ENCODE results near the gene FBXO46. TPM values are rescaled to one million over a fixed set of nuclear protein-coding genes. Genes with fewer than 3 reads are reported as not detected.
"Not testable (repeated sequence)": the region's sequence is repeated elsewhere in the genome, so short reads cannot be mapped to it uniquely, and the experiment has no call there.

Gene FBXO46
- total RNA-seq, 1 experiment from 2014 or later: 45.5 TPM

- Histone ChIP-seq H2AFZ (peak within 1 kb of the TSS; percentile 87), H3K4me3 (peak within 1 kb of the TSS; percentile 80), H3K9me3 (ENCODE audit: insufficient read depth, low read depth) (no peaks in the 10 kb centered on the region), H3K27ac (peak within 1 kb of the TSS; percentile 72), H3K4me2 (peak within 1 kb of the TSS; percentile 87), H3K79me2 (ENCODE audit: low read depth) (peaks cover 41% of the 10 kb centered on the region), H3K4me1 (replicated peaks; ENCODE audit: insufficient read depth) (peaks cover 11% of the 10 kb centered on the region), H3F3A (ENCODE audit: insufficient read depth, low read depth) (peaks cover 25% of the 10 kb centered on the region), H4K20me1 (ENCODE audit: insufficient read depth) (peaks cover 23% of the 10 kb centered on the region), H3K9me2 (ENCODE audit: insufficient read depth) (no peaks in the 10 kb centered on the region), H3K27me3 (ENCODE audit: insufficient read depth, low read depth) (no peaks in the 10 kb centered on the region), H3K36me3 (ENCODE audit: low read depth) (peaks cover 24% of the 10 kb centered on the region; the same call in 1 of the 2 replicates)
- BruUV-seq (replicated peaks): no TSS peak
- ChIA-PET CTCF (interaction anchor here (0.5 to 1.6 kb wide), 7 partner anchors 15 to 262 kb away, joined by 3 to 14 read pairs (median 8); partner anchors contain the start of genes DMPK and SIX5), POLR2A (ENCODE audit: unreplicated experiment) (interaction anchor here (0.5 to 1.8 kb wide), 11 partner anchors 12 to 381 kb away, joined by 3 to 13 read pairs (median 4); partner anchors contain the start of genes CCDC61, FOSB, RTN2 and SIX5)
- intact Hi-C loops (cut with micrococcal nuclease; ENCODE audit: unreplicated experiment): loop anchor here (1.0 to 5.0 kb wide), 4 partner anchors 16 to 165 kb away; partner anchors contain the start of genes OPA3 and SIX5
- peak; percentile 97 to 100 for DNase-seq
- TF ChIP-seq EZH2 (IDR thresholded peaks at IDR 0.05; ENCODE audit: low read depth) (no peak), CTCF (conservative IDR thresholded peaks at IDR 0.05) (no peak)
These were observed 38.2 kb downstream of the FBXO46 start, which contains the start of gene QPCTL for GRCh38 chr19:45692187-45693105. TSS of gene QPCTL (plus strand) at chr19:45692666. CDS start at chr19:45692704, 38 bp downstream.

GRCh38 chr19:45691516-45692186, 39.0 kb downstream of the FBXO46 start, which contains the start of gene SNRPD2:
TSS of gene SNRPD2 (minus strand) at chr19:45691953. CDS start at chr19:45691888, 65 bp downstream.
- no peak for TF ChIP-seq EZH2 (IDR thresholded peaks at IDR 0.05; ENCODE audit: low read depth)
- TF ChIP-seq CTCF (conservative IDR thresholded peaks at IDR 0.05): no peak; the same call in 1 of the 2 replicates
- Histone ChIP-seq H3K79me2 (ENCODE audit: low read depth) (peaks cover 41% of the 10 kb centered on the region), H3K9me2 (ENCODE audit: insufficient read depth) (no peaks in the 10 kb centered on the region), H4K20me1 (ENCODE audit: insufficient read depth) (peaks cover 29% of the 10 kb centered on the region), H3K27me3 (ENCODE audit: insufficient read depth, low read depth) (no peaks in the 10 kb centered on the region), H3K4me3 (peak within 1 kb of the TSS; percentile 80), H3F3A (ENCODE audit: insufficient read depth, low read depth) (peaks cover 33% of the 10 kb centered on the region), H3K4me1 (replicated peaks; ENCODE audit: insufficient read depth) (peaks cover 11% of the 10 kb centered on the region), H3K9me3 (ENCODE audit: insufficient read depth, low read depth) (no peaks in the 10 kb centered on the region), H3K36me3 (ENCODE audit: low read depth) (peaks cover 32% of the 10 kb centered on the region; the same call in 1 of the 2 replicates), H2AFZ (peak within 1 kb of the TSS; percentile 87), H3K4me2 (peak within 1 kb of the TSS; percentile 87), H3K27ac (peak within 1 kb of the TSS; percentile 72)
- peak; percentile 89 to 94 for DNase-seq
- CTCF ChIA-PET: interaction anchor here (0.5 to 1.6 kb wide), 6 partner anchors 14 to 261 kb away, joined by 3 to 14 read pairs (median 9); partner anchors contain the start of genes DMPK and SIX5
- intact Hi-C loops (cut with micrococcal nuclease; ENCODE audit: unreplicated experiment): loop anchor here (1.0 to 5.0 kb wide), 4 partner anchors 15 to 164 kb away; partner anchors contain the start of genes OPA3 and SIX5
- BruUV-seq (replicated peaks): no TSS peak
- POLR2A ChIA-PET (ENCODE audit: unreplicated experiment): interaction anchor here (0.5 to 1.8 kb wide), 10 partner anchors 13 to 381 kb away, joined by 3 to 13 read pairs (median 4); partner anchors contain the start of genes CCDC61, FOSB, RTN2 and SIX5

GRCh38 chr19:45687599-45687998, 43.1 kb downstream of the FBXO46 start:
- intact Hi-C loops (cut with micrococcal nuclease; ENCODE audit: unreplicated experiment): no loop called here
- Histone ChIP-seq H3K27me3 (ENCODE audit: insufficient read depth, low read depth) (no peaks in the 10 kb centered on the region), H3K4me3 (no peak overlapping the region), H2AFZ (no peak overlapping the region), H3K9me3 (ENCODE audit: insufficient read depth, low read depth) (no peaks in the 10 kb centered on the region), H3K9me2 (ENCODE audit: insufficient read depth) (no peaks in the 10 kb centered on the region), H4K20me1 (ENCODE audit: insufficient read depth) (peaks cover 25% of the 10 kb centered on the region), H3K4me2 (no peak overlapping the region), H3K79me2 (ENCODE audit: low read depth) (peaks cover 33% of the 10 kb centered on the region), H3K36me3 (ENCODE audit: low read depth) (peaks cover 30% of the 10 kb centered on the region; the same call in 1 of the 2 replicates), H3F3A (ENCODE audit: insufficient read depth, low read depth) (peaks cover 63% of the 10 kb centered on the region), H3K27ac (no peak overlapping the region), H3K4me1 (replicated peaks; ENCODE audit: insufficient read depth) (peaks cover 7% of the 10 kb centered on the region)
- CTCF ChIA-PET: no interaction called here
- no TSS peak for BruUV-seq (replicated peaks)
- no peak for DNase-seq
- POLR2A ChIA-PET (ENCODE audit: unreplicated experiment): no interaction called here
- TF ChIP-seq CTCF (conservative IDR thresholded peaks at IDR 0.05): no peak
- no peak for TF ChIP-seq EZH2 (IDR thresholded peaks at IDR 0.05; ENCODE audit: low read depth)

DNA sequence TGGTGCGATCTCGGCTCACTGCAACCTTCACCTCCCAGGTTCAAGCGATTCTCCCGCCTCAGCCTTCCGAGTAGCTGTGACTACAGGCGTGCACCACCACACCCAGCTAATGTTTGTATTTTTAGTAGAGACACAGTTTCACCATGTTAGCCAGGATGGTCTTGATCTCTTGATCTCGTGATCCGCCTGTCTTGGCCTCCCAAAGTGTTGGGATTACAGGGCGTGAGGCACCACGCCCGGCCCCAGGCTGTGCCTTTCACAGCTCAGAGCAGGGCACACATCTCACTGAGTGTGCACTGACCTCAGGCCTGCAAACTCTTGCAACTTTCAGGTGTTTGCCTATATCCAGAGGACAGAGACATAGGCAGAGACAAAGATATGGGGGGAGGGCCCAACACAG, 45.7 kb downstream of the FBXO46 start:
- H3K79me2 ChIP-seq (ENCODE audit: low read depth): peaks cover 18% of the 10 kb centered on the region
- H4K20me1 ChIP-seq (ENCODE audit: insufficient read depth): peaks cover 25% of the 10 kb centered on the region
- peaks cover 30% of the 10 kb centered on the region; the same call in 1 of the 2 replicates for H3K36me3 ChIP-seq (ENCODE audit: low read depth)
- CTCF ChIA-PET; DNase-seq; intact Hi-C loops (cut with micrococcal nuclease; ENCODE audit: unreplicated experiment); H3K9me3 ChIP-seq (ENCODE audit: insufficient read depth, low read depth); H3K4me2 ChIP-seq; H3K9me2 ChIP-seq (ENCODE audit: insufficient read depth); H2AFZ ChIP-seq; H3K4me1 ChIP-seq (replicated peaks; ENCODE audit: insufficient read depth); H3K4me3 ChIP-seq; BruUV-seq (replicated peaks); H3K27me3 ChIP-seq (ENCODE audit: insufficient read depth, low read depth); H3K27ac ChIP-seq: not testable (repeated sequence)
- POLR2A ChIA-PET (ENCODE audit: unreplicated experiment): interaction anchor here (0.6 kb wide), 3 partner anchors 13 to 727 kb away, joined by 4 to 13 read pairs (median 9); no protein-coding TSS in a partner anchor
- peaks cover 76% of the 10 kb centered on the region for H3F3A ChIP-seq (ENCODE audit: insufficient read depth, low read depth)

Data from PC-9 (cell line).